ENCODE measurements around the gene TOM1L2. TPM values are rescaled to one million over a fixed set of nuclear protein-coding genes. Genes with fewer than 3 reads are reported as not detected.

TOM1L2 gene
- total RNA-seq, 3 donors from 2014 or later = 32.3 to 39.1 (median 36.4) TPM

GRCh38 chr17:17826942-17827785 lies 145.0 kb downstream of the TOM1L2 start:
- TF ChIP-seq CTCF (IDR thresholded peaks at IDR 0.05) = no peak
- no peak for TF ChIP-seq POLR2AphosphoS5 (IDR thresholded peaks at IDR 0.05)
- no peak for TF ChIP-seq POLR2A (IDR thresholded peaks at IDR 0.05)
- intact Hi-C loops (cut with DNase I; ENCODE audit: low total_unique reads) = no loop called here
- Histone ChIP-seq H3K27me3 (no peaks in the 10 kb centered on the region), H3K4me3 (no peak overlapping the region), H3K36me3 (no peaks in the 10 kb centered on the region), H3K9me3 (no peaks in the 10 kb centered on the region), H3K4me1 (peaks cover 17 to 61% of the 10 kb centered on the region in 2 donors), H3K27ac (peak overlapping the region; percentile 84 to 85)
- DNase-seq (ENCODE audit: low spot score in 2 of 2) = peak; percentile 72 to 88

- no peaks in the 10 kb centered on the region for H3K36me3 ChIP-seq
- intact Hi-C loops (cut with DNase I; ENCODE audit: low total_unique reads) = no loop called here
- H3K27me3 ChIP-seq = no peaks in the 10 kb centered on the region
- no peaks in the 10 kb centered on the region for H3K9me3 ChIP-seq
- no peak for TF ChIP-seq POLR2A (IDR thresholded peaks at IDR 0.05)
- no peak for TF ChIP-seq CTCF (IDR thresholded peaks at IDR 0.05)
- no peak for TF ChIP-seq POLR2AphosphoS5 (IDR thresholded peaks at IDR 0.05)
- DNase-seq (ENCODE audit: low spot score in 2 of 2) = no peak
- H3K4me1 ChIP-seq = peaks cover 17 to 57% of the 10 kb centered on the region in 2 donors
- H3K27ac ChIP-seq = peak overlapping the region; percentile 84 to 85
- H3K4me3 ChIP-seq = no peak overlapping the region
Measured at GRCh38 chr17:17826342-17826713, 145.9 kb downstream of the TOM1L2 start.

- Histone ChIP-seq H3K36me3 (no peaks in the 10 kb centered on the region), H3K4me3 (peak overlapping the region in 1 of 3 donors; percentile 80), H3K27me3 (no peaks in the 10 kb centered on the region), H3K9me3 (no peaks in the 10 kb centered on the region), H3K27ac (peak overlapping the region; percentile 84 to 92), H3K4me1 (peaks cover 17 to 51% of the 10 kb centered on the region in 2 donors)
- intact Hi-C loops (cut with DNase I; ENCODE audit: low total_unique reads) = no loop called here
- no peak for DNase-seq (ENCODE audit: low spot score in 2 of 2)
- TF ChIP-seq POLR2AphosphoS5 (IDR thresholded peaks at IDR 0.05) (no peak), POLR2A (IDR thresholded peaks at IDR 0.05) (no peak), CTCF (IDR thresholded peaks at IDR 0.05) (no peak)
Measured at GRCh38 chr17:17824783-17825614, 147.2 kb downstream of the TOM1L2 start.

- TF ChIP-seq CTCF (IDR thresholded peaks at IDR 0.05) (no peak), POLR2AphosphoS5 (IDR thresholded peaks at IDR 0.05) (peak in 1 of 3 donors; percentile 6)
- peak overlapping the region; percentile 40 to 80 (median 51) for H3K4me3 ChIP-seq
Measured at GRCh38 chr17:17824119-17824782, 147.9 kb downstream of the TOM1L2 start.

More at GRCh38 chr17:17824119-17824782, 147.9 kb downstream of the TOM1L2 start:
- no peak for DNase-seq (ENCODE audit: low spot score in 2 of 2)
- no peaks in the 10 kb centered on the region for H3K9me3 ChIP-seq
- no peaks in the 10 kb centered on the region for H3K36me3 ChIP-seq
- no peaks in the 10 kb centered on the region for H3K27me3 ChIP-seq
- peak overlapping the region; percentile 84 to 92 for H3K27ac ChIP-seq
- intact Hi-C loops (cut with DNase I; ENCODE audit: low total_unique reads) = no loop called here
- peaks cover 17 to 55% of the 10 kb centered on the region in 2 donors for H3K4me1 ChIP-seq

Measured in breast epithelium (tissue), 4 donors.